T-cell (primary cell): Measurements from ENCODE around the gene PLAAT4. TPM values are rescaled to one million over a fixed set of nuclear protein-coding genes. Genes with fewer than 3 reads are reported as not detected.

ENCODE experiments used
- ATAC-seq, 4 experiments: fragments of 200-7000 bp in 3 of 4; fragments of 150-1000 bp in 1 of 4; cut with Tn5 transposase; replicated peaks in 1 of 4; 1 replicate in 3 of 4; 2 replicates in 1 of 4; pipeline ENCODE4 v1.10.0; 2021; ENCODE audit warnings: moderate library complexity in 3 of 4, mild to moderate bottlenecking in 2 of 4, moderate number of reproducible peaks in 1 of 4
- CTCF ChIA-PET, 2 donors: fragments of 300-600 bp; sonication (Branson Sonifier 250); formaldehyde crosslinking; loops; one replicate each; lab custom pipeline; 2022; ENCODE audit warnings: antibody characterized with exemption in 2 of 2; lab: Charles Lee
- POLR2A ChIA-PET, 2 donors: fragments of 300-600 bp; sonication (Branson Sonifier 250); formaldehyde crosslinking; loops; one replicate each; lab custom pipeline; 2022; ENCODE audit warnings: antibody characterized with exemption in 2 of 2; lab: Charles Lee
- DNase-seq, 35 experiments: peaks; one replicate each; pipeline versions ENCODE4 v3.0.0 to v3.0.0-alpha.2; 2013 to 2023
- H3K27ac ChIP-seq: one replicate; pipeline ENCODE4 v1.5.1; 2013; ENCODE audit warnings: low read length
- H3K27me3 ChIP-seq, 2 experiments: replicated peaks in 1 of 2; 1 replicate in 1 of 2; 2 replicates in 1 of 2; pipeline versions ENCODE4 v1.6.1 to v1.7.0; 2013; ENCODE audit warnings: low read length in 1 of 2, mixed read lengths in 1 of 2; ENCODE audit not compliant: control insufficient read depth in 2 of 2, insufficient read depth in 2 of 2; ENCODE audit errors: extremely low read depth in 1 of 2
- H3K36me3 ChIP-seq, 2 donors: 1 replicate in 1 of 2; 2 replicates in 1 of 2; pipeline versions ENCODE4 v1.6.1 to v1.7.0; 2013; ENCODE audit warnings: low read length in 1 of 2; ENCODE audit not compliant: control insufficient read depth in 2 of 2, insufficient read depth in 1 of 2; ENCODE audit errors: extremely low read depth in 1 of 2
- H3K4me1 ChIP-seq, 2 experiments: 1 replicate in 1 of 2; 2 replicates in 1 of 2; pipeline versions ENCODE4 v1.6.1 to v1.7.0; 2013; ENCODE audit warnings: low read length in 2 of 2, mixed read lengths in 1 of 2; ENCODE audit not compliant: insufficient read depth in 2 of 2, control insufficient read depth in 1 of 2; ENCODE audit errors: extremely low read depth in 1 of 2
- H3K4me3 ChIP-seq, 2 donors: 1 replicate in 1 of 2; 2 replicates in 1 of 2; pipeline versions ENCODE4 v1.5.1 to v1.7.0; 2013; ENCODE audit warnings: mild to moderate bottlenecking in 2 of 2, low read length in 1 of 2, moderate library complexity in 1 of 2; ENCODE audit not compliant: control insufficient read depth in 1 of 2; ENCODE audit errors: extremely low read depth in 1 of 2
- H3K9me3 ChIP-seq: 2 replicates; pipeline ENCODE4 v1.7.0; 2013
- H3K27ac Mint-ChIP-seq, 2 donors: one replicate each; pipeline ENCODE4 v1.8.0; 2020 to 2021; ENCODE audit warnings: mild to moderate bottlenecking in 2 of 2, mixed read lengths in 2 of 2
- H3K27me3 Mint-ChIP-seq, 2 donors: one replicate each; pipeline ENCODE4 v1.8.0; 2021 to 2022; ENCODE audit warnings: mixed read lengths in 2 of 2
- H3K36me3 Mint-ChIP-seq: one replicate; pipeline ENCODE4 v1.8.0; 2021; ENCODE audit warnings: mixed read lengths
- H3K4me1 Mint-ChIP-seq, 3 donors: one replicate each; pipeline ENCODE4 v1.8.0; 2020 to 2022; ENCODE audit warnings: mixed read lengths in 3 of 3, mild to moderate bottlenecking in 1 of 3
- H3K4me3 Mint-ChIP-seq, 3 donors: one replicate each; pipeline ENCODE4 v1.8.0; 2020 to 2022; ENCODE audit warnings: mild to moderate bottlenecking in 3 of 3, mixed read lengths in 3 of 3, moderate library complexity in 3 of 3
- H3K9me3 Mint-ChIP-seq, 3 donors: one replicate each; pipeline ENCODE4 v1.8.0; 2020 to 2022; ENCODE audit warnings: mixed read lengths in 3 of 3
- WGBS: methylation state at CpG from one replicate; pipeline ENCODE4 v1.1.5; 2013; ENCODE audit warnings: missing lambda C conversion rate; ENCODE audit not compliant: insufficient coverage; 5-methylcytosine and 5-hydroxymethylcytosine counted together
- total RNA-seq, 35 experiments: library from RNA in 6 of 35; stranded (reverse) in 6 of 35; fragments of 120-200 nt in 1 of 35; gene quantifications; one replicate each; pipeline versions ENCODE4 v1.2.1 to v1.2.4 and lab custom pipeline; 2013 to 2026

PLAAT4 gene
- total RNA-seq, 5 donors from 2014 or later (not counting 1 experiment from before 2014, with no cell fraction given) = 90.2 to 144 (median 126) TPM

- Mint-ChIP-seq H3K27ac (peak overlapping the region in 1 of 2 donors; percentile 37), H3K9me3 (no peaks in the 10 kb centered on the region), H3K27me3 (peaks cover 14 to 24% of the 10 kb centered on the region in 2 donors), H3K36me3 (no peaks in the 10 kb centered on the region), H3K4me1 (peaks cover 11 to 18% (median 15%) of the 10 kb centered on the region in 3 donors), H3K4me3 (peak overlapping the region; percentile 76 to 78 (median 78))
- POLR2A ChIA-PET = no interaction called here
- Histone ChIP-seq H3K27me3 (peaks cover 0 to 10% of the 10 kb centered on the region in 2 experiments), H3K4me3 (peak overlapping the region in 1 of 2 donors; percentile 57), H3K27ac (no peak overlapping the region), H3K9me3 (no peaks in the 10 kb centered on the region), H3K36me3 (no peaks in the 10 kb centered on the region), H3K4me1 (peaks cover 3 to 9% of the 10 kb centered on the region in 2 experiments)
- DNase-seq (peak in 3 of 35 experiments; percentile 12 to 27 (median 15)), ATAC-seq (peak in 3 of 4 experiments; percentile 42 to 84 (median 64))
- WGBS = 54% methylated on average over 8 of the region's 11 CpGs
- CTCF ChIA-PET = interaction anchor here (0.5 to 1.5 kb wide), 3 partner anchors 11 to 249 kb away, joined by 5 read pairs; no protein-coding TSS in a partner anchor
Measured at GRCh38 chr11:63491636-63492372, 44.8 kb upstream of the PLAAT4 start.

- ATAC-seq (no peak), DNase-seq (no peak)
- Mint-ChIP-seq H3K27me3 (peaks cover 17 to 24% of the 10 kb centered on the region in 2 donors), H3K4me3 (peak overlapping the region in 2 of 3 donors; percentile 78), H3K27ac (no peak overlapping the region), H3K4me1 (peaks cover 11 to 18% (median 15%) of the 10 kb centered on the region in 3 donors), H3K9me3 (no peaks in the 10 kb centered on the region), H3K36me3 (no peaks in the 10 kb centered on the region)
- Histone ChIP-seq H3K27ac (no peak overlapping the region), H3K9me3 (no peaks in the 10 kb centered on the region), H3K4me3 (no peak overlapping the region), H3K4me1 (peaks cover 3 to 9% of the 10 kb centered on the region in 2 experiments), H3K27me3 (peaks cover 0 to 10% of the 10 kb centered on the region in 2 experiments), H3K36me3 (no peaks in the 10 kb centered on the region)
- CTCF ChIA-PET = interaction anchor here (0.5 to 1.5 kb wide), 2 partner anchors 13 to 249 kb away, joined by 5 read pairs; no protein-coding TSS in a partner anchor
- POLR2A ChIA-PET = no interaction called here
- WGBS = no CpG with 5 or more reads among the region's 1 CpG
Measured at GRCh38 chr11:63492441-63492840, 44.2 kb upstream of the PLAAT4 start.

GRCh38 chr11:63493127-63493526 lies 43.5 kb upstream of the PLAAT4 start:
- ATAC-seq = no peak
- Mint-ChIP-seq H3K27ac (no peak overlapping the region), H3K4me3 (no peak overlapping the region), H3K9me3 (no peaks in the 10 kb centered on the region), H3K4me1 (peaks cover 11 to 18% (median 15%) of the 10 kb centered on the region in 3 donors), H3K27me3 (peaks cover 22 to 29% of the 10 kb centered on the region in 2 donors), H3K36me3 (peaks cover 3% of the 10 kb centered on the region)
- Histone ChIP-seq H3K4me3 (no peak overlapping the region), H3K36me3 (no peaks in the 10 kb centered on the region), H3K9me3 (no peaks in the 10 kb centered on the region), H3K27ac (no peak overlapping the region), H3K27me3 (peaks cover 0 to 11% of the 10 kb centered on the region in 2 experiments), H3K4me1 (peaks cover 3 to 9% of the 10 kb centered on the region in 2 experiments)
- CTCF ChIA-PET = interaction anchor here in 1 of 2 donors (0.7 kb wide), 1 partner anchor 28 kb away, joined by 7 read pairs; no protein-coding TSS in a partner anchor
- POLR2A ChIA-PET = no interaction called here
- WGBS = no CpG with 5 or more reads among the region's 1 CpG
- DNase-seq = no peak

- DNase-seq (no peak), ATAC-seq (no peak)
- Mint-ChIP-seq H3K27ac (no peak overlapping the region), H3K4me1 (peaks cover 11 to 18% (median 15%) of the 10 kb centered on the region in 3 donors), H3K36me3 (peaks cover 3% of the 10 kb centered on the region), H3K27me3 (peaks cover 22 to 32% of the 10 kb centered on the region in 2 donors), H3K9me3 (peaks cover 2 to 8% (median 6%) of the 10 kb centered on the region in 3 donors), H3K4me3 (no peak overlapping the region)
- Histone ChIP-seq H3K4me3 (no peak overlapping the region), H3K9me3 (no peaks in the 10 kb centered on the region), H3K36me3 (no peaks in the 10 kb centered on the region), H3K4me1 (peaks cover 3 to 9% of the 10 kb centered on the region in 2 experiments), H3K27me3 (peaks cover 0 to 14% of the 10 kb centered on the region in 2 experiments), H3K27ac (no peak overlapping the region)
- ChIA-PET POLR2A (no interaction called here), CTCF (no interaction called here)
- 93% methylated on average over 2 of the region's 6 CpGs for WGBS
Measured at GRCh38 chr11:63494975-63495374, 41.6 kb upstream of the PLAAT4 start.

- H3K9me3 Mint-ChIP-seq = peaks cover 9 to 16% (median 13%) of the 10 kb centered on the region in 3 donors
- Histone ChIP-seq H3K27ac (no peak overlapping the region), H3K27me3 (peaks cover 0 to 4% of the 10 kb centered on the region in 2 experiments), H3K9me3 (no peaks in the 10 kb centered on the region), H3K4me1 (peaks cover 0 to 9% of the 10 kb centered on the region in 2 experiments), H3K36me3 (no peaks in the 10 kb centered on the region), H3K4me3 (no peak overlapping the region)
- POLR2A ChIA-PET = no interaction called here
- peaks cover 6% of the 10 kb centered on the region for H3K36me3 Mint-ChIP-seq
- WGBS = 33% methylated on average over 1 of the region's 4 CpGs
- H3K27ac Mint-ChIP-seq = no peak overlapping the region
- ATAC-seq (no peak), DNase-seq (no peak)
- H3K27me3 Mint-ChIP-seq = peaks cover 8 to 15% of the 10 kb centered on the region in 2 donors
- CTCF ChIA-PET = no interaction called here
- H3K4me3 Mint-ChIP-seq = no peak overlapping the region
- H3K4me1 Mint-ChIP-seq = peaks cover 7 to 12% (median 8%) of the 10 kb centered on the region in 3 donors
Measured at GRCh38 chr11:63499874-63500273, 36.7 kb upstream of the PLAAT4 start.

GRCh38 chr11:63501236-63501635 lies 35.4 kb upstream of the PLAAT4 start:
- Histone ChIP-seq H3K36me3 (no peaks in the 10 kb centered on the region), H3K27me3 (peaks cover 0 to 4% of the 10 kb centered on the region in 2 experiments), H3K4me3 (no peak overlapping the region), H3K27ac (no peak overlapping the region), H3K9me3 (no peaks in the 10 kb centered on the region), H3K4me1 (peaks cover 0 to 14% of the 10 kb centered on the region in 2 experiments)
- peaks cover 8 to 15% (median 11%) of the 10 kb centered on the region in 3 donors for H3K4me1 Mint-ChIP-seq
- CTCF ChIA-PET = interaction anchor here in 1 of 2 donors (0.7 to 0.9 kb wide), 2 partner anchors 93 to 127 kb away, joined by 3 to 4 read pairs; no protein-coding TSS in a partner anchor
- peaks cover 6% of the 10 kb centered on the region for H3K36me3 Mint-ChIP-seq
- POLR2A ChIA-PET = no interaction called here
- no peak for ATAC-seq
- H3K27ac Mint-ChIP-seq = no peak overlapping the region
- peaks cover 8 to 10% of the 10 kb centered on the region in 2 donors for H3K27me3 Mint-ChIP-seq
- H3K4me3 Mint-ChIP-seq = no peak overlapping the region
- no peak for DNase-seq
- H3K9me3 Mint-ChIP-seq = peaks cover 9 to 16% (median 13%) of the 10 kb centered on the region in 3 donors
- WGBS = 67% methylated on average over 1 of the region's 1 CpG
